Endodermal cell (in vitro differentiated cells): ENCODE data around the gene LZTS2. TPM values are rescaled to one million over a fixed set of nuclear protein-coding genes. Genes with fewer than 3 reads are reported as not detected.

Experiments used
- DNase-seq: peaks from one replicate; pipeline ENCODE4 v3.0.0-alpha.2; 2017
- H3K27ac ChIP-seq: 2 replicates; pipeline ENCODE4 v1.5.1; 2013; ENCODE audit warnings: mild to moderate bottlenecking, low read depth, low read length, moderate library complexity
- H3K27me3 ChIP-seq: 2 replicates; pipeline ENCODE4 v1.6.1; 2013; ENCODE audit warnings: mild to moderate bottlenecking, low read length, moderate library complexity; ENCODE audit not compliant: insufficient read depth, control insufficient read depth, poor library complexity, severe bottlenecking
- H3K36me3 ChIP-seq: 2 replicates; pipeline ENCODE4 v1.7.0; 2013; ENCODE audit warnings: mild to moderate bottlenecking, low read length, moderate library complexity; ENCODE audit not compliant: control insufficient read depth, insufficient read depth
- H3K4me1 ChIP-seq: one replicate; pipeline ENCODE4 v1.7.0; 2013; ENCODE audit warnings: low read length; ENCODE audit not compliant: control insufficient read depth, insufficient read depth
- H3K4me3 ChIP-seq: 2 replicates; pipeline ENCODE4 v1.5.1; 2013; ENCODE audit warnings: mild to moderate bottlenecking, low read length, moderate library complexity
- H3K9ac ChIP-seq: 2 replicates; pipeline ENCODE4 v1.6.1; 2013; ENCODE audit warnings: mild to moderate bottlenecking, low read length, moderate library complexity; ENCODE audit not compliant: poor library complexity, severe bottlenecking; ENCODE audit errors: extremely low read depth
- H3K9me3 ChIP-seq: 2 replicates; pipeline ENCODE4 v1.6.1; 2013; ENCODE audit warnings: mild to moderate bottlenecking, low read length, moderate library complexity; ENCODE audit not compliant: control insufficient read depth
- H3K27ac Mint-ChIP-seq: 2 replicates; pipeline ENCODE4 v1.8.0; 2020; ENCODE audit warnings: mixed read lengths
- H3K27me3 Mint-ChIP-seq: 2 replicates; pipeline ENCODE4 v1.8.0; 2021; ENCODE audit warnings: mild to moderate bottlenecking, mixed read lengths; ENCODE audit not compliant: insufficient read depth
- H3K36me3 Mint-ChIP-seq: 2 replicates; pipeline ENCODE4 v1.8.0; 2020; ENCODE audit warnings: low read depth, mixed read lengths
- H3K4me1 Mint-ChIP-seq: 2 replicates; pipeline ENCODE4 v1.8.0; 2020; ENCODE audit warnings: mixed read lengths
- H3K4me3 Mint-ChIP-seq: 2 replicates; pipeline ENCODE4 v1.8.0; 2020; ENCODE audit warnings: mild to moderate bottlenecking, moderate library complexity, mixed read lengths
- H3K9me3 Mint-ChIP-seq: 2 replicates; pipeline ENCODE4 v1.8.0; 2020; ENCODE audit warnings: mild to moderate bottlenecking, mixed read lengths
- CTCF ChIP-seq: fragments of 200-600 bp; sonication (generic); conservative IDR thresholded peaks from 2 replicates; pipeline ENCODE4 v1.5.0; 2021; ENCODE audit warnings: antibody characterized with exemption, mild to moderate bottlenecking
- WGBS, 2 experiments: methylation state at CpG; one replicate each; pipeline versions ENCODE4 v1.1.5 to v1.1.7; 2013; ENCODE audit warnings: missing lambda C conversion rate in 2 of 2, mixed read lengths in 1 of 2; ENCODE audit not compliant: insufficient coverage in 1 of 2, insufficient read length in 1 of 2; 5-methylcytosine and 5-hydroxymethylcytosine counted together
- long read RNA-seq, 4 experiments: library from polyadenylated mRNA in 2 of 4; library from RNA in 1 of 4; library from capped mRNA in 1 of 4; stranded (forward) in 3 of 4; unstranded in 1 of 4; transcript quantifications; one replicate each; pipeline ENCODE4 v2.0.0, GENCODE V29; 2020 to 2021; ENCODE audit warnings: inconsistent platforms in 1 of 4
- polyA plus RNA-seq, 2 experiments: library from polyadenylated mRNA; stranded (reverse); fragments of 50-300 nt; gene quantifications; one replicate each; pipeline ENCODE4 v1.2.3, GENCODE V29; 2013
- total RNA-seq, 2 donors: library from RNA; stranded (reverse); fragmentation: NEBNext Ultra II Directional in 1 of 2; extraction: Animal tissue kit (Norgen Biotek cat#: 25700) in 1 of 2; gene quantifications; 2 replicates in 1 of 2; 3 replicates in 1 of 2; pipeline ENCODE4 v1.2.1, GENCODE V29; 2021

LZTS2 gene
- 10 to 100 TPM; 76.8 to 85.9 TPM for total RNA-seq
- polyA plus RNA-seq (2013, experiment 1 of 2) = 81.0 TPM
- 75.3 TPM for polyA plus RNA-seq (2013, experiment 2 of 2)
- long read RNA-seq, experiment 1, full-length matches to known transcripts = 1 of 28 reads
- long read RNA-seq, experiment 1, partial matches to known transcripts = 25 of 28 reads
- long read RNA-seq, experiment 1, other reads (novel, unspliced or antisense) = 2 of 28 reads
- long read RNA-seq, experiment 2, full-length matches to known transcripts = 44 of 201 reads
- long read RNA-seq, experiment 2, partial matches to known transcripts = 21 of 201 reads
- long read RNA-seq, experiment 2, other reads (novel, unspliced or antisense) = 136 of 201 reads
- long read RNA-seq, experiment 3, full-length matches to known transcripts = 84 of 137 reads
- long read RNA-seq, experiment 3, partial matches to known transcripts = 15 of 137 reads
- long read RNA-seq, experiment 3, other reads (novel, unspliced or antisense) = 38 of 137 reads
- long read RNA-seq, experiment 4, partial matches to known transcripts = 2 of 4 reads
- long read RNA-seq, experiment 4, other reads (novel, unspliced or antisense) = 1 of 4 reads

- no peaks in the 10 kb centered on the region for H3K27me3 Mint-ChIP-seq
- TF ChIP-seq CTCF = no peak
- no peak for DNase-seq
Observed at GRCh38 chr10:100999742-101000126, at the start of gene LZTS2. Gene LZTS2 (plus strand): TSS chr10:100999808. CDS start chr10:101002539, 2,731 bp downstream.

GRCh38 chr10:100960251-100960650, 39.4 kb upstream of the LZTS2 start:
- no peak for DNase-seq
- Histone ChIP-seq H3K9me3 (no peaks in the 10 kb centered on the region), H3K4me1 (no peaks in the 10 kb centered on the region), H3K4me3 (no peak overlapping the region), H3K27ac (no peak overlapping the region), H3K27me3 (no peaks in the 10 kb centered on the region), H3K36me3 (peaks cover 77% of the 10 kb centered on the region), H3K9ac (no peak overlapping the region)
- Mint-ChIP-seq H3K27ac (no peak overlapping the region), H3K36me3 (peaks cover 48% of the 10 kb centered on the region), H3K9me3 (no peaks in the 10 kb centered on the region), H3K27me3 (no peaks in the 10 kb centered on the region), H3K4me3 (no peak overlapping the region), H3K4me1 (no peaks in the 10 kb centered on the region)
- TF ChIP-seq CTCF = no peak

More at GRCh38 chr10:100999742-101000126, at the start of gene LZTS2:
- Mint-ChIP-seq H3K4me3 (peak within 1 kb of the TSS; percentile 67), H3K36me3 (peaks cover 12% of the 10 kb centered on the region), H3K9me3 (no peaks in the 10 kb centered on the region), H3K4me1 (peaks cover 31% of the 10 kb centered on the region), H3K27ac (peak within 1 kb of the TSS; percentile 93)
- Histone ChIP-seq H3K4me3 (peak within 1 kb of the TSS; percentile 95), H3K27ac (peak within 1 kb of the TSS; percentile 97), H3K27me3 (no peaks in the 10 kb centered on the region), H3K36me3 (peaks cover 26% of the 10 kb centered on the region), H3K9me3 (no peaks in the 10 kb centered on the region), H3K4me1 (peaks cover 3% of the 10 kb centered on the region), H3K9ac (peak within 1 kb of the TSS; percentile 78)
- 0 to 1% methylated on average over 13 to 43 of the region's 44 CpGs for WGBS, 2 experiments

GRCh38 chr10:100962351-100963080, 37.1 kb upstream of the LZTS2 start:
- peaks cover 2% of the 10 kb centered on the region for H3K4me1 Mint-ChIP-seq
- H3K27ac Mint-ChIP-seq = no peak overlapping the region
- WGBS, 2 experiments = 96 to 100% methylated on average over 1 to 4 of the region's 4 CpGs
- no peak overlapping the region for H3K4me3 Mint-ChIP-seq
- Histone ChIP-seq H3K9me3 (no peaks in the 10 kb centered on the region), H3K27me3 (no peaks in the 10 kb centered on the region), H3K27ac (no peak overlapping the region), H3K36me3 (peaks cover 76% of the 10 kb centered on the region), H3K4me1 (peaks cover 2% of the 10 kb centered on the region), H3K9ac (no peak overlapping the region), H3K4me3 (no peak overlapping the region)
- H3K27me3 Mint-ChIP-seq = no peaks in the 10 kb centered on the region
- no peak for DNase-seq
- no peak for TF ChIP-seq CTCF
- H3K36me3 Mint-ChIP-seq = peaks cover 34% of the 10 kb centered on the region
- no peaks in the 10 kb centered on the region for H3K9me3 Mint-ChIP-seq
